ENCODE results near the gene FSTL4. TPM values are rescaled to one million over a fixed set of nuclear protein-coding genes. Genes with fewer than 3 reads are reported as not detected.
A peak's percentile ranks its signal among the peaks of the same experiment; 100 is the strongest.

The FSTL4 gene
- total RNA-seq, 1 experiment from 2014 or later, result not detected

DNA sequence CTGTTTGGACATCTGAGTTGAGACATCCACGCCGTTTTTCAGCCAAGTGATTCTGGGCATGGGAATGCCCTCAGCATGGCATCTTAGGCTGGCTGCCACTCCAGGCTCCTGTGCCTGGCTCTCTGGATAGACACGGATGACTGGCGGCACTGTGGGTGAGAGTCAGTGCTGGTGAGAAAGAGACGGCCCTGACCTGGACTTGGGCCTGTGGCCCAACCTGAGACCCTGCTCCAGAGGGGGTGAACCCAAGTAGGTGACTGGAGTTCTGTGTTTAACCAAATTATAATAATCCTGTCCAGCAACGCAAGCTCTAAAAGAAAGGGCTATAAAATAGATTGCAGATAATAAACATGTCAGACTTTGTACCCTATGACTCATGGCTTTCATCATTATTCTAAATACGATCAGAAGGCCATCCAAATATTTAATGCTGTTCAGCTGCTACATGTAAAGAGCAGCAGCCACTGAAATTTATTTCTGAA lies 386.6 kb downstream of the FSTL4 start:
- peak overlapping the region; percentile 15 for H3K4me3 Mint-ChIP-seq (ENCODE audit: low read depth, unreplicated experiment)
- TF ChIP-seq, protein P1, sequence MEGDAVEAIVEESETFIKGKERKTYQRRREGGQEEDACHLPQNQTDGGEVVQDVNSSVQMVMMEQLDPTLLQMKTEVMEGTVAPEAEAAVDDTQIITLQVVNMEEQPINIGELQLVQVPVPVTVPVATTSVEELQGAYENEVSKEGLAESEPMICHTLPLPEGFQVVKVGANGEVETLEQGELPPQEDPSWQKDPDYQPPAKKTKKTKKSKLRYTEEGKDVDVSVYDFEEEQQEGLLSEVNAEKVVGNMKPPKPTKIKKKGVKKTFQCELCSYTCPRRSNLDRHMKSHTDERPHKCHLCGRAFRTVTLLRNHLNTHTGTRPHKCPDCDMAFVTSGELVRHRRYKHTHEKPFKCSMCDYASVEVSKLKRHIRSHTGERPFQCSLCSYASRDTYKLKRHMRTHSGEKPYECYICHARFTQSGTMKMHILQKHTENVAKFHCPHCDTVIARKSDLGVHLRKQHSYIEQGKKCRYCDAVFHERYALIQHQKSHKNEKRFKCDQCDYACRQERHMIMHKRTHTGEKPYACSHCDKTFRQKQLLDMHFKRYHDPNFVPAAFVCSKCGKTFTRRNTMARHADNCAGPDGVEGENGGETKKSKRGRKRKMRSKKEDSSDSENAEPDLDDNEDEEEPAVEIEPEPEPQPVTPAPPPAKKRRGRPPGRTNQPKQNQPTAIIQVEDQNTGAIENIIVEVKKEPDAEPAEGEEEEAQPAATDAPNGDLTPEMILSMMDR (IDR thresholded peaks at IDR 0.05; ENCODE audit: unreplicated experiment), result no peak

DNA sequence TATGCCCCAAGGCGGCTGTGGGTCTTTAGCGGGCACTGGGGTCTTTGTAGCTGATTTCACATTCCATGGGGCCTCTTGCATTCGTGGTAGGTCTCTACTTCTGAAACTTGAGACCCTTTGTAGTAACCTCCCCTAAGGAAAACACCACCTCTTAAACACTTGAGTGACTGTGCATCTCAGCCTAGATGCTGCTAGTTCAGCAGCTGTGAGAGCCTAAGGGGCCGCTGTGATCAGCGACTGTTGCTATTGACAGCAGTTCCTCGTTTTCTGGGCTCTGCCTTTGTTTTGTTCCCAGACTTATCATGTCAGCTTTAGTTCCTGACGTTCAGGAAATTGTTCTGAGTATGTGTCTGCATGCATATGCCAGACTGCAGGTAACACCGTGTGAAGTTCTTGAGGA lies 389.4 kb downstream of the FSTL4 start:
- Mint-ChIP-seq H3K27ac (ENCODE audit: unreplicated experiment) (no peak overlapping the region), H3K4me1 (ENCODE audit: low read depth, unreplicated experiment) (peaks cover 27% of the 10 kb centered on the region), H3K27me3 (ENCODE audit: unreplicated experiment) (peaks cover 11% of the 10 kb centered on the region), H3K36me3 (ENCODE audit: insufficient read depth, unreplicated experiment) (no peaks in the 10 kb centered on the region), H3K9me3 (ENCODE audit: low read depth, unreplicated experiment) (peaks cover 3% of the 10 kb centered on the region), H3K4me3 (ENCODE audit: low read depth, unreplicated experiment) (no peak overlapping the region)
- TF ChIP-seq, protein P1 (IDR thresholded peaks at IDR 0.05; ENCODE audit: unreplicated experiment), result no peak
- no TSS peak for BruUV-seq (replicated peaks)
- no peak for DNase-seq
- intact Hi-C loops (cut with micrococcal nuclease; ENCODE audit: unreplicated experiment), result no loop called here
- CTCF ChIA-PET, result interaction anchor here (0.6 to 0.9 kb wide), 2 partner anchors 92 to 132 kb away, joined by 3 read pairs; no protein-coding TSS in a partner anchor

More for the DNA sequence above, 386.6 kb downstream of the FSTL4 start:
- BruUV-seq (replicated peaks), result no TSS peak
- Mint-ChIP-seq H3K36me3 (ENCODE audit: insufficient read depth, unreplicated experiment) (no peaks in the 10 kb centered on the region), H3K27ac (ENCODE audit: unreplicated experiment) (no peak overlapping the region), H3K27me3 (ENCODE audit: unreplicated experiment) (no peaks in the 10 kb centered on the region), H3K4me1 (ENCODE audit: low read depth, unreplicated experiment) (peaks cover 23% of the 10 kb centered on the region), H3K9me3 (ENCODE audit: low read depth, unreplicated experiment) (no peaks in the 10 kb centered on the region)
- CTCF ChIA-PET, result interaction anchor here (0.9 to 2.2 kb wide), 3 partner anchors 15 to 418 kb away, joined by 3 to 9 read pairs (median 8); no protein-coding TSS in a partner anchor
- no peak for DNase-seq
- intact Hi-C loops (cut with micrococcal nuclease; ENCODE audit: unreplicated experiment), result no loop called here

DNA sequence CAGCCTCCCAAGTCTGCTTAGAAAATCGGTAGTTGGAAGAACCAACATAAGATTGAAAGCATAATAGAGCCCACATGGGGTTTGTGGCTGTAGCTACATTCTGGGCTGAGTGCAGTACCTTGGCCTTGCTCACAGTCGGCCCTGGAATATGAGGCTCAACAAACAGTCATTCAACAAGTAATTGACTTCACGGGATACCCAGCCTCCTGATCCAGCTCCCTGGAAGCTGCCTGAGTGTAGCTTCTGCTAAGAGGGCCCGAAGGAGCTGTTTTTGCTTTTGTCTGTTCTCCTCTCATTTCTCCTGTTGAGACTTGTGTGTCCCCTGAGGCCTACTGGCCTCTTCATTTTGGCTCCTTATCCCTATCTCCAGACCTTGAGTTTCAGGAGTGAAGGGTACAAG lies 389.8 kb downstream of the FSTL4 start:
- BruUV-seq (replicated peaks), result no TSS peak
- H3K9me3 Mint-ChIP-seq (ENCODE audit: low read depth, unreplicated experiment), result peaks cover 3% of the 10 kb centered on the region
- DNase-seq, result no peak
- peaks cover 13% of the 10 kb centered on the region for H3K27me3 Mint-ChIP-seq (ENCODE audit: unreplicated experiment)
- H3K27ac Mint-ChIP-seq (ENCODE audit: unreplicated experiment), result no peak overlapping the region
- intact Hi-C loops (cut with micrococcal nuclease; ENCODE audit: unreplicated experiment), result no loop called here
- H3K4me1 Mint-ChIP-seq (ENCODE audit: low read depth, unreplicated experiment), result peaks cover 27% of the 10 kb centered on the region
- TF ChIP-seq, protein P1 (IDR thresholded peaks at IDR 0.05; ENCODE audit: unreplicated experiment), result no peak
- H3K4me3 Mint-ChIP-seq (ENCODE audit: low read depth, unreplicated experiment), result no peak overlapping the region
- H3K36me3 Mint-ChIP-seq (ENCODE audit: insufficient read depth, unreplicated experiment), result no peaks in the 10 kb centered on the region
- CTCF ChIA-PET, result interaction anchor here (0.9 kb wide), 1 partner anchor 132 kb away, joined by 3 read pairs; no protein-coding TSS in a partner anchor

DNA sequence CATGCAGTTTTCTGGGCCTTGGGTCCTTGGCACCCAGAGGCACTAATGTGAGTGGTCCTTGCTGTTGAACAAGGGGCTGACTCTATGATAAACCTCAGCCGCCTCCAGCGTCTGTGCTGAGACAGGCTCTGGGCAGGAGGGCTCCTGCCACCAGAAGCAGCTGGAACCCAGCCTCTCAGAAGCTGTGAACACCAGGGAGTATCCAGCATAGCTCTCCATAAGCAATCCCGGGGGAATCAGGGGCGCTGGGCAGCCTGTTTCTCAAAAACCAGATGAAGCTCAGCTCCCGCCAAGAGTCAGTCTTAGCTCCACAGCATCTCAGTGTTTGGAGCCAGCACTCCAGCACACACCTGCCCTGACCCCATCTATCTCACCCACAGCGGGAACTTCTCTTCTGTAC lies 390.3 kb downstream of the FSTL4 start:
- no peak for DNase-seq
- Mint-ChIP-seq H3K9me3 (ENCODE audit: low read depth, unreplicated experiment) (peaks cover 3% of the 10 kb centered on the region), H3K36me3 (ENCODE audit: insufficient read depth, unreplicated experiment) (no peaks in the 10 kb centered on the region), H3K4me3 (ENCODE audit: low read depth, unreplicated experiment) (no peak overlapping the region), H3K27ac (ENCODE audit: unreplicated experiment) (no peak overlapping the region), H3K4me1 (ENCODE audit: low read depth, unreplicated experiment) (peaks cover 26% of the 10 kb centered on the region), H3K27me3 (ENCODE audit: unreplicated experiment) (peaks cover 13% of the 10 kb centered on the region)
- intact Hi-C loops (cut with micrococcal nuclease; ENCODE audit: unreplicated experiment), result no loop called here
- BruUV-seq (replicated peaks), result no TSS peak
- CTCF ChIA-PET, result interaction anchor here (0.6 to 0.9 kb wide), 2 partner anchors 109 to 131 kb away, joined by 3 read pairs; no protein-coding TSS in a partner anchor
- TF ChIP-seq, protein P1 (IDR thresholded peaks at IDR 0.05; ENCODE audit: unreplicated experiment), result no peak
